Endothelial cell of umbilical vein (primary cell): ENCODE measurements around the gene KLHL9. TPM values are rescaled to one million over a fixed set of nuclear protein-coding genes. Genes with fewer than 3 reads are reported as not detected.
"Not testable (repeated sequence)": the region's sequence is repeated elsewhere in the genome, so short reads cannot be mapped to it uniquely, and the experiment has no call there.

Experiments used
- BruUV-seq: library from RNA; stranded (reverse); fragments of 400-500 nt; replicated peaks from 2 replicates; lab custom pipeline; 2021; lab: Mats Ljungman, UMichigan
- CTCF ChIA-PET: fragments of 300-600, 350-600 bp; sonication (Branson Sonifier 250); formaldehyde crosslinking; loops from one replicate; lab custom pipeline; 2021; ENCODE audit warnings: antibody characterized with exemption, inconsistent platforms; lab: Charles Lee
- POLR2A ChIA-PET: fragments of 300-600, 350-600 bp; sonication (Branson Sonifier 250); formaldehyde crosslinking; loops from one replicate; lab custom pipeline; 2021; ENCODE audit warnings: antibody characterized with exemption, inconsistent platforms; lab: Charles Lee
- DNase-seq: peaks from one replicate; pipeline ENCODE4 v3.0.0-alpha.2; 2011; ENCODE audit warnings: low read depth, low spot score
- FAIRE-seq: peaks from 2 replicates; lab custom pipeline; 2011; peaks lifted over from hg19 to GRCh38; lab: Jason Lieb, UNC
- H2AFZ ChIP-seq: 2 replicates; pipeline ENCODE4 v1.6.0; 2012; ENCODE audit warnings: low read depth, low read length, control low read depth, inconsistent platforms
- H3K27ac ChIP-seq: 2 replicates; pipeline ENCODE4 v1.5.1; 2011; ENCODE audit warnings: low read depth, mild to moderate bottlenecking, control low read depth, low read length, moderate library complexity; ENCODE audit not compliant: insufficient read depth
- H3K27me3 ChIP-seq, 2 experiments: 2 replicates each; pipeline versions ENCODE4 v1.6.0 to v1.6.1; 2011; ENCODE audit warnings: low read length in 2 of 2, mixed read lengths in 1 of 2; ENCODE audit not compliant: control insufficient read depth in 2 of 2, insufficient read depth in 2 of 2
- H3K36me3 ChIP-seq, 2 experiments: 2 replicates in 1 of 2; 3 replicates in 1 of 2; pipeline ENCODE4 v1.5.1; 2011; ENCODE audit warnings: low read length in 2 of 2, mild to moderate bottlenecking in 1 of 2, moderate library complexity in 1 of 2; ENCODE audit not compliant: control insufficient read depth in 2 of 2, insufficient read depth in 2 of 2; ENCODE audit errors: extremely low read depth in 1 of 2
- H3K4me1 ChIP-seq: 3 replicates; pipeline ENCODE4 v1.5.1; 2011; ENCODE audit warnings: mild to moderate bottlenecking, low read length; ENCODE audit not compliant: control insufficient read depth, insufficient read depth; ENCODE audit errors: extremely low read depth
- H3K4me2 ChIP-seq: 2 replicates; pipeline ENCODE4 v1.6.1; 2011; ENCODE audit warnings: low read length, control low read depth, mixed read lengths; ENCODE audit not compliant: insufficient read depth
- H3K4me3 ChIP-seq, 3 experiments: fragments of 200-600 bp in 1 of 3; sonication (generic), shearing (Covaris generic) in 1 of 3; replicated peaks in 1 of 3; 2 replicates each; pipeline ENCODE4 v1.5.1; 2011 to 2016; ENCODE audit warnings: control low read depth in 3 of 3, low read length in 3 of 3, mild to moderate bottlenecking in 2 of 3, inconsistent platforms in 1 of 3, low read depth in 1 of 3, moderate library complexity in 1 of 3; ENCODE audit not compliant: insufficient read depth in 1 of 3
- H3K79me2 ChIP-seq: 2 replicates; pipeline ENCODE4 v1.6.0; 2012; ENCODE audit warnings: low read length, inconsistent platforms; ENCODE audit not compliant: control insufficient read depth, insufficient read depth
- H3K9ac ChIP-seq: replicated peaks from 2 replicates; pipeline ENCODE3; 2011; ENCODE audit warnings: low read length, control low read depth; ENCODE audit not compliant: insufficient read depth; ENCODE audit errors: extremely low read depth
- H3K9me1 ChIP-seq: replicated peaks from 3 replicates; pipeline ENCODE4 v1.6.0; 2011; ENCODE audit warnings: mild to moderate bottlenecking, low read length; ENCODE audit not compliant: control insufficient read depth, insufficient read depth; ENCODE audit errors: extremely low read depth
- H3K9me3 ChIP-seq: replicated peaks from 2 replicates; pipeline ENCODE4 v1.5.1; 2012; ENCODE audit warnings: low read length, inconsistent platforms; ENCODE audit not compliant: control insufficient read depth, insufficient read depth
- H4K20me1 ChIP-seq: replicated peaks from 2 replicates; pipeline ENCODE3; 2011; ENCODE audit warnings: mild to moderate bottlenecking, low read length; ENCODE audit not compliant: control insufficient read depth, insufficient read depth; ENCODE audit errors: extremely low read depth
- FOS ChIP-seq: IDR thresholded peaks from 2 replicates; pipeline ENCODE4 v1.6.1; 2011; ENCODE audit warnings: mild to moderate bottlenecking, low read length, moderate library complexity, borderline replicate concordance; ENCODE audit not compliant: insufficient read depth
- GATA2 ChIP-seq: IDR thresholded peaks from 2 replicates; pipeline ENCODE4 v1.7.0; 2011; ENCODE audit warnings: low read depth, mild to moderate bottlenecking, moderate library complexity, mixed read lengths, low read length; ENCODE audit not compliant: insufficient read length, insufficient read depth
- JUN ChIP-seq: IDR thresholded peaks from 2 replicates; pipeline ENCODE4 v1.6.1; 2011; ENCODE audit warnings: borderline replicate concordance, low read depth; ENCODE audit not compliant: insufficient read length, insufficient read depth
- MYC ChIP-seq: IDR thresholded peaks from one replicate; pipeline ENCODE4 v1.6.1; 2011; ENCODE audit warnings: mild to moderate bottlenecking, low read depth, low read length
- POLR2A ChIP-seq: IDR thresholded peaks from 2 replicates; pipeline ENCODE4 v1.6.1; 2012; ENCODE audit warnings: low read depth, mild to moderate bottlenecking, control low read depth, low read length
- POLR2AphosphoS5 ChIP-seq: IDR thresholded peaks from 2 replicates; pipeline ENCODE4 v1.6.1; 2012; ENCODE audit warnings: low read depth, mild to moderate bottlenecking, control low read depth, low read length, moderate library complexity; ENCODE audit not compliant: insufficient read depth
- dilution Hi-C: fragments of 300-500 bp; cut with MboI; formaldehyde crosslinking; loops from one replicate; pipeline ENCODE4 v1.15.0; 2019; ENCODE audit warnings: low sequenced_read_pairs; ENCODE audit not compliant: extremely low pct_ligation_motif_present
- intact Hi-C: fragments of 100-400 bp; cut with micrococcal nuclease; formaldehyde crosslinking; loops from one replicate; pipeline ENCODE4 v1.10.0; 2022
- polyA plus RNA-seq, 4 experiments: library from polyadenylated mRNA; depleted of rRNA in 3 of 4; stranded (reverse) in 3 of 4; unstranded in 1 of 4; fragments of >200 nt; gene quantifications; 2 replicates each; pipeline versions ENCODE4 v1.2.1 to v1.2.3, GENCODE V29; 2011 to 2012; ENCODE audit warnings: missing spikeins in 1 of 4
- total RNA-seq: library from RNA; stranded (reverse); gene quantifications from 2 replicates; pipeline ENCODE4 v1.2.3, GENCODE V29; 2021
- TF ChIP-seq, protein P1 (sequence below): IDR thresholded peaks from 2 replicates; pipeline ENCODE4 v1.6.1; 2011; ENCODE audit not compliant: insufficient read depth, insufficient read length
- TF ChIP-seq, protein P2 (sequence below), 2 donors: IDR thresholded peaks; 1 replicate in 1 of 2; 2 replicates in 1 of 2; pipeline ENCODE4 v1.5.1; 2011; ENCODE audit warnings: low read length in 2 of 2, mild to moderate bottlenecking in 2 of 2, moderate library complexity in 2 of 2, control low read depth in 1 of 2, inconsistent platforms in 1 of 2, low read depth in 1 of 2; ENCODE audit not compliant: insufficient read depth in 1 of 2; ENCODE audit errors: extremely low read depth in 1 of 2

Gene KLHL9
- total and polyA plus RNA-seq, 2 donors (not counting 3 experiments of a cell fraction or from before 2014, with no cell fraction given), result 8.0 to 23.5 TPM

DNA sequence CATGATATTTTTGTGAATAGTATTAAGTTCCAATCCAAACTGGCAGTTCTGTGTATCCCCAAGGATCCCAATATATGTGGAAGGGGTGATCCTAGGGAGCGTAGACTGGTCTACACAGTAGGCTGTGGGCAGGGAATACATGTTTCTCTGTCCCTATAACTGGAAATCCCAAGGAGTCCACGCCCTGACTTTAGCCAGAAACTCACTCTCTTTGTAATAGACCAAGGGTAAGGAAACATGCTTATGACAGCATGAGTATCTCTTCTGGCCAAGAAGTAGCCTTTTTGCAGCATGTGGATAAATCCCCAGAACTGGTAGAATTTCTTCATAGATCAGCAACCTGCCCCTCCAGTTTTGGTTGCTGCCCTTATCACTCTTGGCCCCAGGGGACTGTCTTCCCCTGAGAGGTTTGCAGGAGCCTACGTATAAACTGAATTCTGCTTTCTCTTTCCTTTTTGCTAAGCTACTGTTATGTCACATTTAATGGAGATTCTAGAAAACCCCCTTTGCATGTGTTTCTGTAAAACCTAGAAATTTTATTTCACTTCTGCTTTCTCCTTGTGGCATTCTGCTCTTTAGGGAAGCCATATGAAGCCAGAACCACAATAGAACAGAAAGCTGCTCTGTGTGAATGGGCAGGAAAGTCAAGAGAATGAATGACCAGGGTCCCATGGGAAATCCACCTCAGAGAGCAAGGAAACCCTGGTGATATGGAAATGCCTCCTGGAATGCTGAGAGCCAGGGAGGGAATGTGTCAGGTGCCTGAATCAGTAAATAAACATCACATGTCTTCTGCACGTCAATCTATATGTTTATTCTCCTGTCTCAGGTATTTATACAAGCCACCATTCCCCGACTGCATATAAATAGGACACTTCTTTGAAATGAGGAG, 46.5 kb upstream of the KLHL9 start:
- CTCF ChIA-PET, result interaction anchor here (2.2 to 5.0 kb wide), 2 partner anchors 11 to 14 kb away, joined by 5 to 37 read pairs; no protein-coding TSS in a partner anchor
- H3K79me2 ChIP-seq, result no peaks in the 10 kb centered on the region
- no TSS peak for BruUV-seq
- no peak for TF ChIP-seq JUN
- no peak for TF ChIP-seq MYC
- no peak for TF ChIP-seq FOS
- no peak for TF ChIP-seq GATA2
- TF ChIP-seq, protein P1, sequence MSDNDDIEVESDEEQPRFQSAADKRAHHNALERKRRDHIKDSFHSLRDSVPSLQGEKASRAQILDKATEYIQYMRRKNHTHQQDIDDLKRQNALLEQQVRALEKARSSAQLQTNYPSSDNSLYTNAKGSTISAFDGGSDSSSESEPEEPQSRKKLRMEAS, result no peak
- TF ChIP-seq, protein P2, sequence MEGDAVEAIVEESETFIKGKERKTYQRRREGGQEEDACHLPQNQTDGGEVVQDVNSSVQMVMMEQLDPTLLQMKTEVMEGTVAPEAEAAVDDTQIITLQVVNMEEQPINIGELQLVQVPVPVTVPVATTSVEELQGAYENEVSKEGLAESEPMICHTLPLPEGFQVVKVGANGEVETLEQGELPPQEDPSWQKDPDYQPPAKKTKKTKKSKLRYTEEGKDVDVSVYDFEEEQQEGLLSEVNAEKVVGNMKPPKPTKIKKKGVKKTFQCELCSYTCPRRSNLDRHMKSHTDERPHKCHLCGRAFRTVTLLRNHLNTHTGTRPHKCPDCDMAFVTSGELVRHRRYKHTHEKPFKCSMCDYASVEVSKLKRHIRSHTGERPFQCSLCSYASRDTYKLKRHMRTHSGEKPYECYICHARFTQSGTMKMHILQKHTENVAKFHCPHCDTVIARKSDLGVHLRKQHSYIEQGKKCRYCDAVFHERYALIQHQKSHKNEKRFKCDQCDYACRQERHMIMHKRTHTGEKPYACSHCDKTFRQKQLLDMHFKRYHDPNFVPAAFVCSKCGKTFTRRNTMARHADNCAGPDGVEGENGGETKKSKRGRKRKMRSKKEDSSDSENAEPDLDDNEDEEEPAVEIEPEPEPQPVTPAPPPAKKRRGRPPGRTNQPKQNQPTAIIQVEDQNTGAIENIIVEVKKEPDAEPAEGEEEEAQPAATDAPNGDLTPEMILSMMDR (IDR thresholded peaks at IDR 0.05; ENCODE audit: extremely low read depth in 1 of 2, insufficient read depth in 1 of 2, low read depth in 1 of 2, low read length in 2 of 2), result no peak
- TF ChIP-seq POLR2A, result no peak
- TF ChIP-seq POLR2AphosphoS5, result no peak
- no peak overlapping the region for H3K9ac ChIP-seq
- no peak overlapping the region for H3K27ac ChIP-seq
- FAIRE-seq, result no peak
- no peaks in the 10 kb centered on the region for H3K36me3 ChIP-seq
- POLR2A ChIA-PET, result no interaction called here
- no peak overlapping the region for H3K4me2 ChIP-seq
- H3K4me1 ChIP-seq, result no peaks in the 10 kb centered on the region
- dilution Hi-C loops (no loop called here), intact Hi-C loops (no loop called here)
- no peak overlapping the region for H2AFZ ChIP-seq
- no peak overlapping the region for H3K4me3 ChIP-seq
- no peak for DNase-seq
- H4K20me1 ChIP-seq, result no peaks in the 10 kb centered on the region
- no peaks in the 10 kb centered on the region for H3K9me3 ChIP-seq
- peaks cover 10 to 76% of the 10 kb centered on the region in 2 experiments for H3K27me3 ChIP-seq
- H3K9me1 ChIP-seq, result no peaks in the 10 kb centered on the region

DNA sequence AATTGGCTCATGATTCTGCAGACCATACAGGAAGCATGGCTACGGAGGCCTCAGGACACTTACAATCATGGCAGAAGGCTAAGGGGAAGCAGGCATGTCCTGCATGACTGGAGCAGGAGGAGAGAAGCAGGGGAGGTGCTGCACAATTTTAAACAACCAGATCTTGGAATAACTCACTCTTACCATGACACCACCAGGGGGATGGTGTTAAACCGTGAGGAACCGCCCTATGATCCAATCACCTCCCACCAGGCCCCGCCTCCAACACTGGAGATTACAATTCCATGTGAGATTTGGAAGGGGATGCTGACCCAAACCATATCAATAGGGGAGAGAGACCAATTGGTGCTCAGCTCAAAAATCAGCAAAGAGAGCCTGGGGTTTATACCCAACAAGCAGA, 36.3 kb upstream of the KLHL9 start:
- H2AFZ ChIP-seq, dilution Hi-C loops, DNase-seq, H3K9me1 ChIP-seq, POLR2A ChIA-PET, intact Hi-C loops, H4K20me1 ChIP-seq, H3K9ac ChIP-seq, BruUV-seq, H3K27ac ChIP-seq, H3K4me2 ChIP-seq, H3K36me3 ChIP-seq, H3K4me3 ChIP-seq, H3K9me3 ChIP-seq, H3K79me2 ChIP-seq, H3K4me1 ChIP-seq: not testable (repeated sequence)
- CTCF ChIA-PET, result interaction anchor here (2.4 kb wide), 1 partner anchor 25 kb away, joined by 13 read pairs; no protein-coding TSS in a partner anchor
- peaks cover 0 to 16% of the 10 kb centered on the region in 2 experiments for H3K27me3 ChIP-seq
- peak; percentile 4 for FAIRE-seq
